Epithelial cell of proximal tubule (primary cell): ENCODE data around the gene GDPD2. TPM values are rescaled to one million over a fixed set of nuclear protein-coding genes. Genes with fewer than 3 reads are reported as not detected.
A peak's percentile ranks its signal among the peaks of the same experiment; 100 is the strongest.

Source experiments
- DNase-seq: peaks from one replicate; pipeline ENCODE4 v3.0.0-alpha.2; 2011; ENCODE audit warnings: low read depth
- H3K4me3 ChIP-seq: 2 replicates; pipeline ENCODE4 v1.5.1; 2011; ENCODE audit warnings: low read depth, mild to moderate bottlenecking, low read length
- total RNA-seq: library from RNA; depleted of rRNA; stranded (reverse); fragments of >200 nt; gene quantifications from 2 replicates; pipeline ENCODE4 v1.2.3, GENCODE V29; 2015
- TF ChIP-seq, protein P1 (sequence below): conservative IDR thresholded peaks from 2 replicates; pipeline ENCODE4 v1.5.1; 2012; ENCODE audit warnings: low read depth, mild to moderate bottlenecking, low read length

Gene GDPD2
- total RNA-seq, 1 donor from 2014 or later: not detected

DNA sequence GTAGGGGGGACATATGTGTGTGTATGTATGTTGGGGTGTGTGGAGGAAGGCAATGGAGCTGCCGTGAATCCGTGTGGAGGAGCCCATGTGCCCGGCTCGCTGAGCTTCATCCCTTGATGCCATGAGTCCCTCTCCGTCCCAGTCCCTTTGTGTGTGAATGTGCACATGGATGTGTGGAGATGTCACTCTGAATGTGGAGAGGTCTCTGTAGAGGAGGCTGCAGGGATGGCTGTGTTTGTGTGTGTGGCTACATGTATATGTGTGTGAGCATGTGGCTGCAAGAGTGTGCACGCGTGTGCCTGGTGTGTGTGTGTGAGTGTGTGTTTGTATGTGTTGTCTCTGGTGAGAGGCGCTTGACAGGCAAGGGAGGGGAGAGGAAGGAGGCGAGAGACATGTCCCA lies 22.8 kb downstream of the GDPD2 start:
- no peak for DNase-seq
- TF ChIP-seq, protein P1, sequence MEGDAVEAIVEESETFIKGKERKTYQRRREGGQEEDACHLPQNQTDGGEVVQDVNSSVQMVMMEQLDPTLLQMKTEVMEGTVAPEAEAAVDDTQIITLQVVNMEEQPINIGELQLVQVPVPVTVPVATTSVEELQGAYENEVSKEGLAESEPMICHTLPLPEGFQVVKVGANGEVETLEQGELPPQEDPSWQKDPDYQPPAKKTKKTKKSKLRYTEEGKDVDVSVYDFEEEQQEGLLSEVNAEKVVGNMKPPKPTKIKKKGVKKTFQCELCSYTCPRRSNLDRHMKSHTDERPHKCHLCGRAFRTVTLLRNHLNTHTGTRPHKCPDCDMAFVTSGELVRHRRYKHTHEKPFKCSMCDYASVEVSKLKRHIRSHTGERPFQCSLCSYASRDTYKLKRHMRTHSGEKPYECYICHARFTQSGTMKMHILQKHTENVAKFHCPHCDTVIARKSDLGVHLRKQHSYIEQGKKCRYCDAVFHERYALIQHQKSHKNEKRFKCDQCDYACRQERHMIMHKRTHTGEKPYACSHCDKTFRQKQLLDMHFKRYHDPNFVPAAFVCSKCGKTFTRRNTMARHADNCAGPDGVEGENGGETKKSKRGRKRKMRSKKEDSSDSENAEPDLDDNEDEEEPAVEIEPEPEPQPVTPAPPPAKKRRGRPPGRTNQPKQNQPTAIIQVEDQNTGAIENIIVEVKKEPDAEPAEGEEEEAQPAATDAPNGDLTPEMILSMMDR: no peak
- no peak overlapping the region for H3K4me3 ChIP-seq

DNA sequence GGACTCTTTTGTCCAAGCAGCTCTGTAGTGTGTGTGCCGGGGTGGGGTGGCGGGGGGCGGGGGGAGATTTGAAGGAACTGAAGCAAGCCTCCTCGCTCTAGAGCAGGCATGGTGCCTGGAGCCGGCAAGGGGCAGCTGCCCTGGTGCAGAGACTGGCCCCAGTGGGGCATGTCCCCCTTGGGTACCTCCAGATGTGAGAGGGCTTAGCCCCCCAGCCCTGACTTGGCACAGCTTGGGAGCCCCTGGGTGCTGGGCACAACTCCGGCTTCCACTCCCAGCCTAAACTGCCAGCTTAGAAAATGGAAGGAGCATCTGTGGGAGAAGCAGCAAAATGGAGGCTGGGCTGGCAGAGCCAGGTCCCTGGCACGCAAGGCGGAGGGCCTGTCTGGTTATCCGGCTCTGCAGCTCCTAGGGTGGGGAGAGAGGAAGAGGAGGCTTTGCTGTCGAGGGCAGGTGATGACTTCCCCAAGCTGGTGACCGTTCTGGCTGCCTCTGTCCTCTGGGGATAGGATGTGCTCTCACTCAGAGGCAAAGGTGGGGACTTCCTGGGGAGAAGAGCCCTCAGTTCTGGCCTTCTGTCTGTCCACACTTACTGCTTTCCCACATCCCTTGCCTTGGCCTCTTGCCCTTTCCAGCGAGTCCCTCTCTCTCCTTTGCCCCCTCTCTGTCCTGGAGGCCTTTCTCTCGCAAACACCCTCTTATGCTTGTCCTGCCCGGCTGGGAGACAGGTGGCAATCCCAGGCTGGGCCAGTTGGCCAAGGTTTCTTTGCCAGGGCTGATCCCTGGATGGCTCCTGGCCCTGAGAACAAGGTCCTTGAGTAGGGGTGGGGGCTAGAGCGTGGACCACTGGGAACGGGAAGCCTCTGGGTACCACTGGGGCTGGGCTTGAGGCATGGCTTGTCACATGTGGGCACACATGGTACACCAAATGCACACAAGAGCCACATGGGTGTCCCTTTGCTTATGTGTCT lies 23.6 kb downstream of the GDPD2 start:
- no peak overlapping the region for H3K4me3 ChIP-seq
- TF ChIP-seq, protein P1: no peak
- no peak for DNase-seq

DNA sequence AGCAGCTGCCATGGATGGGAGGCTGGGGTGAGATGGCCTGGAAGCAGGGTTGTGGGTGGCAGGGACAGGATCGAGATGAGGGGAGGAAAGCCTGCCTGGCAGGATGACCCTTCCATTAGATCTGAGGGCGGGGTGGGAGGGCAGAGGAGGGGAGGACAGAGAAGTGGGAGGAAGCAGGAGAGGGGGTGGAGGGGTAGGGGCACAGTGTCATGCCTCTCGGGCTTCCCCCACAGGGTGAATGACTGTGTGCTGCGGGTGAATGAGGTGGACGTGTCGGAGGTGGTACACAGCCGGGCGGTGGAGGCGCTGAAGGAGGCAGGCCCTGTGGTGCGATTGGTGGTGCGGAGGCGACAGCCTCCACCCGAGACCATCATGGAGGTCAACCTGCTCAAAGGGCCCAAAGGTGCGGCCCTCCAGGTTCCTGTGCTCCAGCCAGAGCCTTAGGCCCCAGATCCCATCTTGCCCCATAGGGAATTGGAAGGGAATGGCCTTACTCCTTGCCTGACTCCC lies 26.4 kb downstream of the GDPD2 start:
- DNase-seq: no peak
- TF ChIP-seq, protein P1: no peak
- H3K4me3 ChIP-seq: no peak overlapping the region

DNA sequence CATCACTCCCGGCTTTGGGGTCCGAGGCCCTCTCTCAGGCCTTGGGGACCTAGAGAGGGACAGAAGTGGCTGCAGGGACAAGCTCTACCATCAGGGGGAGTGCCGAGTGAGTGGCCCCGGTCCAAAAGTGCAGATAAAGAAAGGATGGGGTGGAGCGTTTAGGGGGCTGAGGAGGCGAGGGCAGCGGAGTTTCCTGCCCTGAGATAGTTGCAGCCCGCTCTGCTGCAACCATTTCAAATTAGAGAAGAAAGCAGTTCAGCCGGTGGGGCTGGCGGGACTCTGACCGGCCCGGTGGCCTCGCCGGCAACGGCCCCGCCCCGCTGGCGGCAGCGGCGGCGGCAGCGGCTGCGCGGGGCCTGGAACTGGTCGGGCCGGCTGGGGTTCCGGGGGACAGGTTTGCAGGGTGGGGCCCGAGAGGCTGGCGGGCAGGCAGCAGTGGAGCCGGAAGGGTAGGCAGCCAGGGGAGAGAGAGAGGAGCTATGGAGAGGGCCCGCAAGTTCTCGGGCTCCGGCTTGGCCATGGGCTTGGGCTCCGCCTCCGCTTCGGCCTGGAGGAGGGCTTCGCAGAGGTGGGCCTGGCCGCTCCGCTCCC lies 29.1 kb downstream of the GDPD2 start:
- H3K4me3 ChIP-seq: peak overlapping the region; percentile 57

DNA sequence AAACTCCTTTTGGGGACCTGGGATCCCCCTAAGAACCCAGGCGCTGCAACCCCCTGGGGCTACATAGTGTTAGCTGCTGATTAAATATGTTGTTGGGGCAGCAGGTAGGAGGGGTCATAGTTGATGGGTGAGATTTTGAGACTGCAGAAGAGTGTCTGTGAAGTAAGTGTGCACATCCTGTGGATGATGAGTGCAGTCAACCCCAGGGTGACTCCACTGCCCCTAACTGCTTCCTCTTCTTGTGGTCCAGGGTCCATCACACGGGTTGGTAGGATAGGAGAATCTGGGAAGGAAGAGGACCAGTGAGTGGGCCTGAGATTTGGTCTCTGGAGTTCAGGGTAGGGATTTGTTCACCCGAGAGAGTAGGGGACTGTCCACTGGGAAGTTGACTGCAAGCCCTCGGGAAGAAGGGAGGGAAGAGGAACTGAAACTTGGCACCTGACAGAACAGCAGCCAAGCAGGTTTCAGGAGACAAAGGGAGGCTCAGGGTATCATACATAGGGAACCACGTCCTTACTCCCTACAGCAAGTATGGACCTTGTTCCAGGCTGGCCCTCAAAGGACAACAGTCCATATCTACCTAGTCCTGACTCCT lies 30.0 kb downstream of the GDPD2 start:
- TF ChIP-seq, protein P1: no peak
- DNase-seq: no peak
- H3K4me3 ChIP-seq: no peak overlapping the region

More for the DNA sequence above, 29.1 kb downstream of the GDPD2 start:
- TF ChIP-seq, protein P1: peak; percentile 62
- DNase-seq: no peak

DNA sequence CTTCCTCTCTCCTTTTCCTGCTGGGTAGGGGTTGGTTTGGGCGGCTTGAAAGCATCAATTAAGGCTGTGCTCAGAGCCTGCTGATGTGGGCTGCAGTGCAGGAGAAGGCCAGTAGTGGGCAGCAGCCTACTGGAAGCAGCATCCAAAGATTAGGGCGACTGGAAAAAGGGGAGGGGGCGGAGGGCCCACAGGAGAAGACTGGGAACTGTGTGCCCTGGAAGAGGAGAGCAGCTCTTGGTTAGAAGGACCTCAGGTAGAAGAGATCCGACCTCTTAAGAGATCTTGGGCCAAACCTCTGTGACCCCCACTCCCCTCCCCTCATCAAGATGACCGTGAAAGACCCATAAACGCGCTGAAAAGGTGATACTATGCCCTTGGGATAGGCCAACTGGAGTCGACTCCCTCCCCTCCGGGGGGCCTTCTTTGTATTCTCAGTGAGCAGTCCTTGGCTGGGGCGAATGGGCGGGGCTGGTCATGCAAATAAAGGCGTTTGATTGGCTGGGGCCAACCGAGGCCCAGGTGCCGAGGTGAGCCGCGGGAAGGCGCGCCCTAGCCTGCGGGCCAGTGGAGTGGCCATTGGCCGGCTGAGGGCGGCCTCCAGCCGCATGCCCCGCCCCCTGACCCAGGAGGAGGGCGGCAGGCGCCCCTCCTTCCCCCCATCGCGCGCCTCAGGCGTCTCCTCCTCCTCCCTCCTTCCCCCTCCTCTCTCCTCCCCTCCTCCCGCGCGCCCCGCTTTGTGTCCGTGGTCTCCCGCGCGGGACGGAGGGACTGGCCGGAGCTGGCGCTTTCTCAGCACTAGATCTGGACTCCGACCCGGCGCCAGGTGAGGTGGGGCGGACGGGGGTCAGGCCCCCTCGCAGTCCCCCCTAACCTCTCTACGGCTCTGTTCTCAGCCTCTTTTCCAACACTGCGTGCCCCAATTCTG lies 31.6 kb downstream of the GDPD2 start:
- TF ChIP-seq, protein P1: peak; percentile 86
- DNase-seq: no peak
- peak overlapping the region; percentile 72 for H3K4me3 ChIP-seq
